ENCODE results near the gene LDLRAD4. TPM values are rescaled to one million over a fixed set of nuclear protein-coding genes. Genes with fewer than 3 reads are reported as not detected.

Gene LDLRAD4
- total and polyA plus RNA-seq, 8 donors: 2.0 to 47.9 (median 9.0) TPM

DNA sequence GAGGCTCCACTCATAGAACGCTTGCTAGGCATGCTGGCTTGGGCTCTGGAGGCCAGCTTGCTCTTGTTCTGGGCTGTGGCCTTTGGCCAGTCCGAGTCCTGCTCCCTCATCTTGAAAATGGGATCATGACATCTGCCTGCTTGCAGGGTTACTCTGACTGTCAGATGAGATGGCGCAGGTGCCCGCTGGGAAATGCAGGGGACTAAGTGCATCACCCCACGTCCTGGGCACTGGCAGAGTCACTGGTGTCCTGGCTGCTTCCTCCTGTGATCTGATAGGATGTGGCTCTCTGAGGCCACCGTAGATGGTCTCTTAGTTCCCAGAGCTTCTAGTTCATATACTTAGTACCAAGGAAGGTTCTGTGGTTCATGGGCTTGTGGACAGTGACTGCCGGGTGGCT is 18.5 kb downstream of the LDLRAD4 start:
- no peak overlapping the region for H3K27ac ChIP-seq
- no peak for DNase-seq
- intact Hi-C loops (cut with DNase I; ENCODE audit: low total_unique reads): no loop called here
- H3K9me3 ChIP-seq: no peaks in the 10 kb centered on the region
- no peaks in the 10 kb centered on the region for H3K27me3 ChIP-seq
- no peaks in the 10 kb centered on the region for H3K36me3 ChIP-seq
- H3K4me3 ChIP-seq: no peak overlapping the region
- H3K4me1 ChIP-seq: peaks cover 0 to 28% (median 11%) of the 10 kb centered on the region in 4 donors
- TF ChIP-seq POLR2AphosphoS5 (IDR thresholded peaks at IDR 0.05): no peak
- no peak for TF ChIP-seq POLR2A (IDR thresholded peaks at IDR 0.05)
- no peak for TF ChIP-seq EP300 (IDR thresholded peaks at IDR 0.05)
- TF ChIP-seq, protein P1, sequence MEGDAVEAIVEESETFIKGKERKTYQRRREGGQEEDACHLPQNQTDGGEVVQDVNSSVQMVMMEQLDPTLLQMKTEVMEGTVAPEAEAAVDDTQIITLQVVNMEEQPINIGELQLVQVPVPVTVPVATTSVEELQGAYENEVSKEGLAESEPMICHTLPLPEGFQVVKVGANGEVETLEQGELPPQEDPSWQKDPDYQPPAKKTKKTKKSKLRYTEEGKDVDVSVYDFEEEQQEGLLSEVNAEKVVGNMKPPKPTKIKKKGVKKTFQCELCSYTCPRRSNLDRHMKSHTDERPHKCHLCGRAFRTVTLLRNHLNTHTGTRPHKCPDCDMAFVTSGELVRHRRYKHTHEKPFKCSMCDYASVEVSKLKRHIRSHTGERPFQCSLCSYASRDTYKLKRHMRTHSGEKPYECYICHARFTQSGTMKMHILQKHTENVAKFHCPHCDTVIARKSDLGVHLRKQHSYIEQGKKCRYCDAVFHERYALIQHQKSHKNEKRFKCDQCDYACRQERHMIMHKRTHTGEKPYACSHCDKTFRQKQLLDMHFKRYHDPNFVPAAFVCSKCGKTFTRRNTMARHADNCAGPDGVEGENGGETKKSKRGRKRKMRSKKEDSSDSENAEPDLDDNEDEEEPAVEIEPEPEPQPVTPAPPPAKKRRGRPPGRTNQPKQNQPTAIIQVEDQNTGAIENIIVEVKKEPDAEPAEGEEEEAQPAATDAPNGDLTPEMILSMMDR (IDR thresholded peaks at IDR 0.05): no peak
- 84 to 91% (median 88%) methylated on average over 6 to 7 of the region's 7 CpGs for WGBS, 5 donors

DNA sequence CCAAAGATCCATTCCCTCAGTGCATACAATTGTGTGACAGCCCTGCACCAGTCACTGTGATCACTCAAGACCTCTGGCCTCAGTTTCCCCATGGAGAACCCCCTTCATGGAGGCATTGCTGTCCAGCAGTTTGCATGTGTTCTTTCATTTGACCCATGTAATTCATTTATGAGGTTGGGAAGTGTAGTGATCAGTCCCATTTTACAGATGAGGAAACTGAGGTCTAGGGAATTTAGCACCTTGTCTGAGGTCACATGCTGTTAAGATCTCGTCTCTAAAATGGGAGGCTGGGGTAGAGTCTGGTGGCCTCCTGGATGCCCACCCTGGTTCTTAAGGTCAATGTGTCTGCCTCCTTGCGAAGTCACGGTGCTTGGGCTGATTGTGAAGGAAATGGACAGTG is 19.1 kb downstream of the LDLRAD4 start:
- 72 to 100% (median 84%) methylated on average over 3 of the region's 3 CpGs for WGBS, 5 donors
- Histone ChIP-seq H3K36me3 (no peaks in the 10 kb centered on the region), H3K27me3 (no peaks in the 10 kb centered on the region), H3K27ac (no peak overlapping the region), H3K4me1 (peaks cover 0 to 23% (median 9%) of the 10 kb centered on the region in 4 donors), H3K4me3 (no peak overlapping the region), H3K9me3 (no peaks in the 10 kb centered on the region)
- TF ChIP-seq POLR2AphosphoS5 (IDR thresholded peaks at IDR 0.05) (no peak), EP300 (IDR thresholded peaks at IDR 0.05) (no peak), POLR2A (IDR thresholded peaks at IDR 0.05) (no peak)
- TF ChIP-seq, protein P1 (IDR thresholded peaks at IDR 0.05): no peak
- intact Hi-C loops (cut with DNase I; ENCODE audit: low total_unique reads): no loop called here
- no peak for DNase-seq

DNA sequence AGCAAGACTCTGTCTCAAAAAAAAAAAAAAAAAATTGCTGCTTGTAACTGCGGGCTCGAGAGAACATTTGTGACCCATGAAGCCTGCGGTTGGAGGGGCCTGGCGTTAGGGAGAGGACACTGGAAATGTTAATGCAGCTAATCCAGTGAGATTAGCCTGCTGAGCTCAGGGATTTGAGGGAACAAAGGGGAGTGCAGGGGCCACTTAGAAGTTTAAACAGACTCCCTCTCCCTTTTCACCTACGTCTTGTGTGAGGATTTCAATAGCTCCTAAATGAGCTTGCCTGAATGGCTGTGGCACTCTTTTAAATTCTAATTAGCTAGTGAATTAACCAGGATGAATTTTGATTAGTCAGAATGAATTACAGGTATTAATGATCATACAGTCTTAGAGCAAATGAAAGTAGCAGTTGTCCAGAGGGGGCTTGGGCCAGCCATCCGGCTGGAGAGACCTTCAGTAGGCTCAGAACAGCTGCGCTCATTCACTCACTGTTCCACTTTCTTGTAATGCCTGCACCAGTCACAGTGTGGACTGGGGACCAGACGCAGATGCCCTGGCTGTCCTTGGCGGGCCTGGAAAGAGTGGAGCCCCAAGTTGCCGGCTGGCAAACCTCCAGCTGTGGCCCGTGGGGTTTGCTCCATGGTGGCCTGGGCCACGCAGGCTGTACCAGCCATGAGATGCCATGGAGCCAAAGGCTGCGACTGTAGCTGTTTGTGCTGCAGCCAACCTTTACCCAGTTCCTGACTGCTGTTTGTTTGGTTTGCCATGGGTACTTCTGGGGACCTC is 20.8 kb downstream of the LDLRAD4 start:
- Histone ChIP-seq H3K27ac (no peak overlapping the region), H3K4me1 (peaks cover 0 to 18% (median 9%) of the 10 kb centered on the region in 4 donors), H3K27me3 (no peaks in the 10 kb centered on the region), H3K36me3 (no peaks in the 10 kb centered on the region), H3K4me3 (no peak overlapping the region), H3K9me3 (no peaks in the 10 kb centered on the region)
- TF ChIP-seq POLR2A (IDR thresholded peaks at IDR 0.05) (no peak), EP300 (IDR thresholded peaks at IDR 0.05) (no peak), POLR2AphosphoS5 (IDR thresholded peaks at IDR 0.05) (no peak)
- TF ChIP-seq, protein P1 (IDR thresholded peaks at IDR 0.05): no peak
- WGBS, 5 donors: 73 to 86% (median 80%) methylated on average over 13 of the region's 13 CpGs
- no peak for DNase-seq
- intact Hi-C loops (cut with DNase I; ENCODE audit: low total_unique reads): no loop called here

DNA sequence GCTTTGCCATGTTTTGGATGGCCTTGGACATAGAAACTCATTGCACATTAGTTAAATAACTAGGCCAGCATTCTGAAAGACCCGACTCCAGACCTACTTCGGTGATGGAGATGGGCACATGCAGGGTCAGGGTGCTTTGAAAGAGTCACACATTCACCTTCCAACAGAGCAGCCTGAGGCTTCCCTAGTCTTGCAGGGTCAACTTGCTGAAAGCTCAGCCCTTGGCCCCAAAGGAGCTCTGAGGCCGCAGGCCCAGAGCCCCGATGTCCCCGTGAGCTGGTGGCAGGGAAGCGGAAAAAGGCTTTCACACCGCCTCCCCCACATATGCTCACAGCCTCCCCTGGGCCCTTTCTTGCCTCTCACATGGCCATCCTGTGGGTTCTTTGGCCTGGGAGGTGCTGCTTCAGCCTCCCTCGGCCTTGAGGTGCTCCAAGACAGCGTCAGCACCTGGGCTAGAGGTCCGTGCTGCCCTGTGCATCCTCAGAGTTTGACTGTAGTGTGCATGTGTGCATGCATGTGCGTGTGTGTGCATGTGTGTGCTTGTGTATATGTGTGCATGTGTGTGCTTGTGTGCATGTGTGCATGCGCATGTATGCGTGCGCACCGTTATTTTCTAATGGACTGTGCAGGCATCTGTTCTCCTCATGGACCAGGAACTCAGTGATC is 21.6 kb downstream of the LDLRAD4 start:
- 91 to 98% (median 97%) methylated on average over 14 to 15 of the region's 15 CpGs for WGBS, 5 donors
- no peak for DNase-seq
- H3K4me1 ChIP-seq: peaks cover 0 to 18% (median 6%) of the 10 kb centered on the region in 4 donors
- no peaks in the 10 kb centered on the region for H3K36me3 ChIP-seq
- no peaks in the 10 kb centered on the region for H3K27me3 ChIP-seq
- intact Hi-C loops (cut with DNase I; ENCODE audit: low total_unique reads): no loop called here
- no peak for TF ChIP-seq POLR2AphosphoS5 (IDR thresholded peaks at IDR 0.05)
- no peak for TF ChIP-seq POLR2A (IDR thresholded peaks at IDR 0.05)
- TF ChIP-seq, protein P1 (IDR thresholded peaks at IDR 0.05): no peak
- TF ChIP-seq EP300 (IDR thresholded peaks at IDR 0.05): no peak
- no peak overlapping the region for H3K4me3 ChIP-seq
- no peaks in the 10 kb centered on the region for H3K9me3 ChIP-seq
- H3K27ac ChIP-seq: no peak overlapping the region

Measured in stomach (tissue), 9 donors.